SK-N-SH (cell line): ENCODE measurements around the gene KMT2B. TPM values are rescaled to one million over a fixed set of nuclear protein-coding genes. Genes with fewer than 3 reads are reported as not detected.

ENCODE experiments used
- CTCF ChIA-PET: fragments of 300-600, 350-600 bp; formaldehyde crosslinking; extraction: SDS; loops from one replicate; lab custom pipeline; 2021; lab: Yijun Ruan, JAX
- POLR2A ChIA-PET: fragments of 350-600 bp; sonication (Branson Sonifier 250); formaldehyde crosslinking; extraction: SDS; loops from one replicate; lab custom pipeline; 2020; ENCODE audit warnings: antibody characterized with exemption, inconsistent platforms; lab: Yijun Ruan, JAX
- DNase-seq: peaks from one replicate; pipeline ENCODE4 v3.0.0; 2012
- H2AFZ ChIP-seq: fragments of 200-600 bp; sonication (generic); 2 replicates; pipeline ENCODE4 v1.8.1; 2016; ENCODE audit warnings: antibody characterized with exemption, mild to moderate bottlenecking, low read depth
- H3F3A ChIP-seq: fragments of 200-600 bp; sonication (generic); replicated peaks from 2 replicates; pipeline ENCODE3; 2016; ENCODE audit warnings: antibody characterized with exemption, mild to moderate bottlenecking; ENCODE audit not compliant: insufficient read depth
- H3K27ac ChIP-seq, 2 experiments: fragments of 200-500 bp in 1 of 2; fragments of 200-600 bp in 1 of 2; sonication (Bioruptor generic) in 1 of 2; sonication (generic), shearing (Covaris generic) in 1 of 2; 2 replicates each; pipeline versions ENCODE4 v1.5.1 to v1.6.1; 2014 to 2016; ENCODE audit warnings: low read depth in 2 of 2, inconsistent platforms in 1 of 2, low read length in 1 of 2, mild to moderate bottlenecking in 1 of 2, mixed read lengths in 1 of 2
- H3K27me3 ChIP-seq: fragments of 200-600 bp; sonication (generic), shearing (Covaris generic); 2 replicates; pipeline ENCODE4 v1.6.1; 2016; ENCODE audit warnings: mixed run types; ENCODE audit not compliant: insufficient read depth
- H3K36me3 ChIP-seq, 2 experiments: fragments of 200-500 bp in 1 of 2; fragments of 200-600 bp in 1 of 2; sonication (Bioruptor generic) in 1 of 2; sonication (generic) in 1 of 2; replicated peaks in 1 of 2; 2 replicates each; pipeline versions ENCODE3 to v1.5.1; 2014 to 2016; ENCODE audit warnings: low read length in 1 of 2, mild to moderate bottlenecking in 1 of 2; ENCODE audit not compliant: insufficient read depth in 2 of 2, control insufficient read depth in 1 of 2
- H3K4me1 ChIP-seq, 2 experiments: fragments of 200-500 bp in 1 of 2; fragments of 200-600 bp in 1 of 2; sonication (Bioruptor generic) in 1 of 2; sonication (generic), shearing (Covaris generic) in 1 of 2; 2 replicates each; pipeline versions ENCODE4 v1.5.1 to v1.6.1; 2014 to 2016; ENCODE audit warnings: low read depth in 1 of 2, low read length in 1 of 2, mixed run types in 1 of 2; ENCODE audit not compliant: insufficient read depth in 2 of 2, control insufficient read depth in 1 of 2
- H3K4me2 ChIP-seq: fragments of 200-600 bp; sonication (generic), shearing (Covaris generic); 2 replicates; pipeline ENCODE4 v1.6.1; 2017; ENCODE audit warnings: mixed run types
- H3K4me3 ChIP-seq, 2 experiments: fragments of 200-500 bp in 1 of 2; fragments of 200-600 bp in 1 of 2; sonication (Bioruptor generic) in 1 of 2; sonication (generic), shearing (Covaris generic) in 1 of 2; 2 replicates each; pipeline versions ENCODE4 v1.5.1 to v1.8.1; 2014 to 2016; ENCODE audit warnings: low read depth in 2 of 2, inconsistent platforms in 1 of 2, low read length in 1 of 2, mild to moderate bottlenecking in 1 of 2, mixed read lengths in 1 of 2, moderate library complexity in 1 of 2
- H3K79me2 ChIP-seq: fragments of 200-600 bp; sonication (generic); 2 replicates; pipeline ENCODE4 v1.8.1; 2017; ENCODE audit warnings: mild to moderate bottlenecking; ENCODE audit not compliant: insufficient read depth
- H3K9ac ChIP-seq: fragments of 200-600 bp; sonication (generic); 2 replicates; pipeline ENCODE4 v1.6.1; 2017; ENCODE audit warnings: mixed run types
- H3K9me2 ChIP-seq: fragments of 200-600 bp; sonication (generic); 2 replicates; pipeline ENCODE4 v1.6.1; 2017; ENCODE audit warnings: mixed run types
- H3K9me3 ChIP-seq: fragments of 200-600 bp; sonication (generic); 2 replicates; pipeline ENCODE4 v1.6.1; 2017; ENCODE audit warnings: mixed run types, mild to moderate bottlenecking, moderate library complexity
- H4K20me1 ChIP-seq: fragments of 200-600 bp; sonication (generic); 2 replicates; pipeline ENCODE4 v1.6.1; 2017; ENCODE audit warnings: mild to moderate bottlenecking, mixed run types; ENCODE audit not compliant: insufficient read depth
- EZH2phosphoT487 ChIP-seq: fragments of 200-600 bp; sonication (generic); IDR thresholded peaks from 2 replicates; pipeline ENCODE4 v1.6.1; 2017; ENCODE audit warnings: low read depth, mixed run types, mild to moderate bottlenecking, antibody characterized with exemption, moderate library complexity, borderline replicate concordance
- FOXM1 ChIP-seq: IDR thresholded peaks from 2 replicates; pipeline ENCODE4 v1.4.0; 2012; ENCODE audit warnings: low read depth, mild to moderate bottlenecking
- GABPA ChIP-seq: IDR thresholded peaks from 2 replicates; pipeline ENCODE4 v1.4.0; 2012; ENCODE audit warnings: low read depth, mild to moderate bottlenecking
- JUND ChIP-seq: IDR thresholded peaks from 2 replicates; pipeline ENCODE4 v1.4.0; 2012
- NFIC ChIP-seq: IDR thresholded peaks from 2 replicates; pipeline ENCODE4 v1.4.0; 2012; ENCODE audit warnings: borderline replicate concordance
- PBX3 ChIP-seq: IDR thresholded peaks from 2 replicates; pipeline ENCODE4; 2012
- RCOR1 ChIP-seq: fragments of 150-350 bp; IDR thresholded peaks from 2 replicates; pipeline ENCODE4 v1.6.1; 2017; ENCODE audit warnings: antibody characterized with exemption, low read length
- REST ChIP-seq: IDR thresholded peaks from 2 replicates; pipeline ENCODE4 v1.6.1; 2012; ENCODE audit warnings: mild to moderate bottlenecking, low read depth, low read length, moderate library complexity
- RFX5 ChIP-seq: IDR thresholded peaks from 2 replicates; pipeline ENCODE4 v1.6.1; 2012; ENCODE audit warnings: mild to moderate bottlenecking, improper control_type of control experiment, low read length
- SIN3A ChIP-seq: IDR thresholded peaks from 2 replicates; pipeline ENCODE4 v1.6.1; 2012; ENCODE audit warnings: low read depth, mild to moderate bottlenecking, low read length, moderate library complexity, borderline replicate concordance
- SMC3 ChIP-seq: IDR thresholded peaks from 2 replicates; pipeline ENCODE4 v1.6.1; 2012; ENCODE audit warnings: low read depth, low read length, improper control_type of control experiment
- TCF12 ChIP-seq: IDR thresholded peaks from 2 replicates; pipeline ENCODE4 v1.4.0; 2012
- USF2 ChIP-seq: fragments of 150-350 bp; IDR thresholded peaks from 2 replicates; pipeline ENCODE4 v1.6.1; 2017; ENCODE audit warnings: antibody characterized with exemption, low read length, low read depth, borderline replicate concordance
- YY1 ChIP-seq: IDR thresholded peaks from 2 replicates; pipeline ENCODE4 v1.4.0; 2012; ENCODE audit warnings: low read depth, mild to moderate bottlenecking
- WGBS: methylation state at CpG from one replicate; pipeline ENCODE4 v1.1.6; 2017; ENCODE audit warnings: low lambda C conversion rate; 5-methylcytosine and 5-hydroxymethylcytosine counted together
- polyA plus RNA-seq, 3 experiments: library from polyadenylated mRNA; depleted of rRNA; stranded (reverse); fragments of >200 nt; gene quantifications; 2 replicates each; pipeline ENCODE4 v1.2.3, GENCODE V29; 2012

Gene KMT2B
- polyA plus RNA-seq, 1 of the 3 experiments (the other 2 are of a cell fraction), result 29.2 TPM

- ChIA-PET POLR2A (interaction anchor here (1.4 kb wide), 1 partner anchor 11 kb away, joined by 5 read pairs; no protein-coding TSS in a partner anchor), CTCF (interaction anchor here (0.7 to 2.6 kb wide), 4 partner anchors 14 to 510 kb away, joined by 3 to 7 read pairs (median 4); no protein-coding TSS in a partner anchor)
- DNase-seq, result no peak
- Histone ChIP-seq H3F3A (peaks cover 6% of the 10 kb centered on the region), H3K27ac (no peak overlapping the region), H3K4me3 (no peak overlapping the region), H3K79me2 (peaks cover 10% of the 10 kb centered on the region), H3K9me3 (no peaks in the 10 kb centered on the region), H3K9me2 (no peaks in the 10 kb centered on the region), H3K27me3 (no peaks in the 10 kb centered on the region), H3K4me1 (peaks cover 5 to 18% of the 10 kb centered on the region in 2 experiments; a peak in 3 of 4 replicates), H3K9ac (no peak overlapping the region), H2AFZ (no peak overlapping the region), H4K20me1 (peaks cover 5% of the 10 kb centered on the region), H3K36me3 (no peaks in the 10 kb centered on the region), H3K4me2 (no peak overlapping the region)
- WGBS, result 93% methylated on average over 11 of the region's 12 CpGs
- TF ChIP-seq RCOR1 (no peak), SIN3A (no peak), EZH2phosphoT487 (no peak), GABPA (no peak), SMC3 (no peak), RFX5 (no peak), YY1 (no peak), REST (no peak), TCF12 (no peak), JUND (no peak), NFIC (no peak), USF2 (no peak), FOXM1 (no peak), PBX3 (no peak)
Measured at GRCh38 chr19:35713904-35714495, 3.8 kb upstream of the KMT2B start.
